Left renal pelvis (tissue), 4 donors: ENCODE data around the gene DAO. TPM values are rescaled to one million over a fixed set of nuclear protein-coding genes. Genes with fewer than 3 reads are reported as not detected.
"Not testable (repeated sequence)": the region's sequence is repeated elsewhere in the genome, so short reads cannot be mapped to it uniquely, and the experiment has no call there.

Experiments used
- DNase-seq, 4 donors: peaks; one replicate each; pipeline ENCODE4 v3.0.0-alpha.2; 2013; ENCODE audit warnings: low read depth in 4 of 4, low spot score in 3 of 4
- polyA plus RNA-seq, 4 donors: library from polyadenylated mRNA; unstranded; fragments of 120-200 nt; gene quantifications; one replicate each; pipeline ENCODE4 v1.2.1, GENCODE V29; 2013; ENCODE audit not compliant: insufficient read length in 4 of 4

The DAO gene
- polyA plus RNA-seq, 4 donors = 0.33 to 1.1 (median 0.94) TPM

DNA sequence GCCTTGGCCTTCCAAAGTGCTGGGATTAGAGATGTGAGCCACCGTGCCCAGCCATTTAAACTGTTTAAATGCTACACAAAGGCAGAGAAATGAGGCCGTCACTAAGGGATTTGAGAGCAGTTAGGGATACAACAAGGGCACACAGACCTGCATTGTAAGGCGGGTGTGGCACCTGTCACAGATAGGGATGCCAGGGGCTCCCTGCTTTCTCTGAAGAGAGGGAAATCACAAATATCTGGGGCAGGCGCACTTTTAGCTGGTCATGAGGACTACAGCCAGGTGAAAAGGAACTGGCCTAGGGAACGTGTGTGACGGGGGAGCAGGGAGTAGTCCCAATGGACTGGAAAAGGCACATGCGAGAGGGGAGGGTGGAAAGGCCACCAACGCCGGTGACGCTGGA, 32.2 kb upstream of the DAO start:
- no peak for DNase-seq

DNA sequence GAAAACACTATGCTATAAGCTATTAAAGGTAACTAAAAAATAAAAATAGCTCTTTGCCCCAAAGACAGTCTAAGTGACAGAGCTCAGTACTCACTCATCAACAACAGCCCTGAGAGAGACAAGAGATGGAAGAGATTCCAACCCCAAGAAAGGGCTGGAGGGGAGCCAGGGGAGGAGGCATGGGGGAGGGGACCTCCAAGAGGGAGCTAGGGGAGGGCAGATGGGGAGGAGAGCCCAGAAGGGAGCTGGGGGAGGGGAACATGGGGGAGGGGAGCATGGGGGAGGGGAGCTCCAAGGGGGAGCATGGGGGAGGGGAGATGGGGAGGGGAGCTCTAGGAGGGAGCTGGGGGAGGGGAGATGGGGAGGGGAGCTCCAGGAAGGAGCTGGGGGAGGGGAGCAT, 30.2 kb upstream of the DAO start:
- DNase-seq = no peak

DNA sequence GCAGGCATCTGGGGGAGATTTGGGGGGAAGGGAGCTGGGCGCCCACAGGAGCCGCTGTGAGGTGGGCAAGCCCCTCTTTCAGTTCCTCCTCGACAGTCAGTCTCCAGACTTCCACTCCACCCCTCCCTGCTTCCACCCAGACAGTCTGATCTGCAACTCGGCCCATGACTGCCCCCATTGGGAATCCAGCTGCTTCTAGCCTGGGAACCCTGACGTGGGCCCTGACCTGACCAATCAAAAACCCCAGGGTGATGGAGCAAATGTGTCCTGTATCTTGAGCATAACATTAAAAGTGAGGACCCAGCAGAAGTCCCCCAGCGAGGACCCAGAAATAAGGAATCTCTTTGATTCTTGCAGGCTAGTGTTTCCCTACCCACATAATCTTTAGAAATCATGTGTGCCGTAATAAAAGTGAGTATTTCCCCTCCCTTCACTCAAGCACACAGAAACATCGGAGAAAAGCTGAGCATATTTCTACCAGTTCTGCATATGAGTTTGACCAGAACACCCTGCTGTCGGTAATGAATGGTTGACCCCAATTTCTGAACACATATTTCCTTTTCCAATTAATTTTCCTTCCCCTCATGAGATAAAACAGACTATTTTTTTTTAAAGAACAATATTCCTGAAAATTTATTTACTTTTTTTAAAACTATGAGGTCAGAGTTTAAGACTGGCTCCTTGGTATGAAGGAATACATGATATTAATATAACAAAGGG, 28.9 kb upstream of the DAO start:
- DNase-seq = no peak

DNA sequence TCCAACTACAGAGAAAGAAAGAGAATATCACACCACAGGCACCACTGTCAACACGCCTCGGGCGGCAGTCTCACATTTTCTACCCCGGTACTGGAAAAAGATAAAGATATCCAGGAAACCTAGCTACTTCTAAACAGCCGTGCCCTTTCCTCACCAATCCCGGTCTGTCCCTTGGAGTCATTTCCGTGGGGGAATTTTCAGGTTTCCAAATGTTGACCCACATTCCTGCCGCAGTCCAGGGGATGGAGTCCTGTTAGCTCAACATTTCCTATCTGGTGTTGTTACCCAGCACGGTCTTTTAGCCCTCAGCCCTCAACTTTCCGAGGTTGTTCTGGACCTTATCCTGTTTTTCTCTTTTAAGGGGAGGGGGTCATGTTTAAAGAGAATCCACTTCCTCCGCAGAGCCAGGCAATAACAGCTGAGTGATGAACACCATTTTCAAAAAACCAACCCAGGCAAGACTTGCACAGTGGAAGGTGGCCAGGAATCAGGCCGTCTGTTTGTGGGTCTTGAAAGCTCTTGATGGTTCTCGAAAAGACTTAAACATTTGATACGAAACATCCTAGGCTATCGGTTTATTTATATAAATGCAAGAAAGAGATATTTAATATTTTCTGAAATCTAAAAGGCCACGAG, 27.1 kb upstream of the DAO start:
- DNase-seq = no peak

DNA sequence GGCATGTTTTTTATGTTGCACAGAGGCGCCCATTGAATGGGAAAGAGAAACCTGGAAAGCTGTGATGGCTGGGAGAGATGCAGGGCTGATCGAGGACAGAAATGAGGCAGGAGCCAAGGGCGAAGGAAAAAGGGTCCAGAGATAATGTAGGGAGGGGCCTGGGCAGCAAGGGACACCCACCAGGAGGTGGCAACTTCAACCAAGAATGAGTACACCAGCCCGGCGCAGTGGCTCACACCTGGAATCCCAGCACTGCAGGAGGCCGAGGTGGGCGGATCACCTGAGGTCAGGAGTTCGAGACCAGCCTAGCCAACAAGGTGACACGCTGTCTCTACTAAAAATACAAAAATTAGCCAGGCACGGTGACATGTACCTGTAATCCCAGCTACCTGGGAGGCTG, 26.5 kb upstream of the DAO start:
- DNase-seq = no peak

DNA sequence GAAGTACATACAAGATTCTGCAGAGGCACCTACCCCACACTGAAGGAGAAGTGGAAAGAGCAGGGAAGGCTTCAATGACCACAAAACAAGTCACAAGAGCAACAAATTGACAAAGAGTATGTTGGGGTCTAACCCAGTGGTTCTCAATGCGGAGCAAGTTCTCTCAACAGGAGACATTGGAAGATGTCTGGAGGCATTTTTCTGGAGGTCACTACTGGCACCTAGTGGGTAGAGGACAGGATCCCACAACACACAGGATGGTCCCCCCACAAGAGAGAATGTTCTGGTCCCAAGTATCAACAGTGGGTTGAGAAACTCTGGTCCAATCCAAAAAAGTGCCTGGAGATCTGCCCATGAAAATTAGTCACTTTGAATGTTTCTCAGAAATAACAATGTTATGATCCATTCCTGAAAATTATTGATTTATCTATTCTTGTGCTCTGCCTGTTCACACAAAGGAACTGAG, 25.9 kb upstream of the DAO start:
- no peak for DNase-seq

DNA sequence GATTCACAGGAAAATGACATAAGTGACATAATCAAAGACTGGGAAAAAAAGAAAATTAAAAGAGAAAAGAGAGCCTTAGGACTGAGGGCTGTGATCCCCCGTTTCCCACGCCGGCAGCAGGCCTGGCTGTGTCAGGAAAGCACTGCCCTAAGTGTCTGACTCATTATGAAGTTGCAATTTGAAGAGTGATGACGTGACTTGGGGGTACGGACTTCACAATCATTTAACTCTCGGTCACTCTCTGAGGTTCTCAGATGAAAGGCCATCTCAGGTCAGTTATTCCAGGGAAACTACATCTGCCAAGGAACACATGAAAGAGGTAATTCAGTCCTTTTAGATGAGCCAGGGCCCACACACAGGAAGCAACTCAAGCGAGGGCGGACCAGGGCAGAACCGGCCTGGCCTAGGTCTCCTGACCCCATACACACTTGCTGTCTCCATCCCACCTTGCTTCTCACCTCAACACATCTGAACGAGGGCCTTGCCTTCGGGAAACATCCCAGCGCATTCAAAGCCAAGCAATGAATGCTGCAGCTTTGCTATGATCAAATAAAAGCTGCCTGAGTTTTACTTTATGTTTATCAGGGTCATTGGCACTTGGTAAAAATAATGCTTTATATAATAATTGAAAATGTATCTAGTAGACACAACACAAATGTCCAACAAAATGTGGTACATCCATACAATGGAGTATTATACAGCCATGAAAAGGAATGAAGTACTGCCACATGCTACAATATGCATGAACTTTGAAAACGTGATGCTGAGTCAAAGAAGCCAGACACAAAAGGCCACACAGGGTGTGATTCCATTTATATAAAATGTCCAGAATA, 25.2 kb upstream of the DAO start:
- no peak for DNase-seq

DNA sequence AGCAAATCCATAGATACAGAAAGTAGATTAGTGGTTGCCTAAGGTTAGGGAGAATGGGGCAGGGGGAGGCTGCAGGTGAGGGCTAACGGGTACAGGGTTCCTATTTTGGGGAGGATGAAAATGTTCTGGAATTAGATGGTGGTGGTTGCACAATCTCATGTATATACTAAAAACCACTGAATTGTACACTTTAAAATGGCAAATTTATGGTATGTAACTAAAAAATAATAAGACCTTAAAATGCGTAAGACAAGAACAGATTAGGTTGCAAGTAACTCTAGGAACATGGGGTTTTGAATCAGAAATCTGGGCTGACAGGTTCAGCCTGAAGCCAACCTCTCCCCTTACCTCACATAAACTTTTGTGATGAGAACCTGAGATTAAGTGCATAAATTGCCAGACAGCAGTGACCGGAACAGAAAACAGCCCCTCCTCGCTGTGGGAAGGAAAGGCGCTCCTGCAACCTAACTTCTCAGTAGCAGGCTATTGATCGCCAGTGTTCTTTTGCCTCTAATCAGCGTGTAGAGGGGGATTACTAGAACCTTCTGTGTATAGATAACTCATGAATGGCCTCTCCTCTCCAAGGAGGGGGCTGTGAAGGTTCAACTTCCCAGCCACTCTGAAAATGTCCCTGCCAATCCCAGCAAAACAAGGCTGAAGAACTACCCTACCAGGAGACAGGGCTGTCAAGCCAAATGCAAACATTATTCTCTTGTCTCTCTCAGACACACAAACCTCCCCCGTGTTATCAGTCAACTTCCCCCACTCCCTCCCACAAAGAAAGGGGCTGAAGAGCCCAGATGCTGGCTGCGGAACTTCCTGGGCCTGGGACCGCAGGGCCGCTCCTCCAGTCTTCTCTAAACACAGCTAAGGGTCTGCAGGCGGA, 24.4 kb upstream of the DAO start:
- no peak for DNase-seq

DNA sequence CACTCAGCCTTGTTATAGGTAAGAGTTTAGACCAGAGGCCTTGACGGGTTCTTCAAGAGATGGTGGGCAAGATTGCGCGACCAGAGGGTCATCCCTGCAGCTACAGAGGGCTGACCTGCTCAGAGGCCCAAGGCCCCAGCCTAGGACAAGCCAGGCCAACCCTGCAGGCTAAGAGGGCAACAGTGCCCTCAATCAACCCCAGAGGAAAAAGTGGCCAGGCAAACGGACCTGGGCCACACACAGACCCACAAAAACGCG, 23.8 kb upstream of the DAO start:
- no peak for DNase-seq

DNA sequence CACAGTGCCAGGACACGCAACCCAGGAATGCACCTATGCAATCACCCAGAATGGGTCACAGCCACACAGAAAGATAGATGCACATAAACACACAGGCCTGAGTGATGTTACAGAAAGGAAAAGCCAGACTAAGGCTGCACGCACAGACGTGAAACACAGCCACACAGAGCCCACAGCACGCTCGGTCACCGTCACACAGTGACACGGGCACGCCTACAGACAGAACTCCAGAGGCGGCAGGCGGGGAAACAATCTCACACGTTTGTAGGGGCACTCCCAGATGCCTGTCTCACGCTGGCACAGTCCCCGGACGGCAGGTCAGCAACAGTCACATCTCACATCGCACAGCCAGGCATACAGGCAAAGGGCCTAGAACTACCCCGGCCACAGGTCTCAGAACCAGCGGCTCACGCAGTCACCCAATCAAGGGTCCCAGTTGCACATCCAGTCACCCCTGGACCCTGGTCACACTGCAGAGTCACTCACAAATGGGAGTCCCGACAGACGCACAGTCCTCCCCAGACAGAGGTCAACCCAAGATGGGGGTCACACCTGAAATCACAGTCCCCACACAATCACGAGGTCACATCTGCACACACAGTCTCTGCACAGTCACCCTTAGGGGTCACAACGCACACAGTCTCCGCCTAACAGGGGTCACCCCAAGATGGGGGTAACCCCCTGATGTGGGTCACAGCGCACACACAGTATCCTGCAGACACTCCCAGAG, 23.3 kb upstream of the DAO start:
- DNase-seq = no peak

DNA sequence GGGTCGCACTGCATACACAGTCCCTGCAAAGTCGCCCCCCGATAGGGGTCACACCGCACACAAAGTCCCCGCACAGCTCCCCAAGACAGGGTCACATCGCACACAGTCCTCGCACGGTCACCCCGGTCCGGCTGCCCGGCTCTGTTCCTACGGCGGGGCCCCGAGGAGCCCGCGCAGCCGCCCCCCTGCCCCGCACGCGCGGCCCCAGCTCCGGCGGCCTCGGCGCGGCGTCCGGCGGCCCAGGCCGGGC, 22.8 kb upstream of the DAO start:
- DNase-seq = no peak

DNA sequence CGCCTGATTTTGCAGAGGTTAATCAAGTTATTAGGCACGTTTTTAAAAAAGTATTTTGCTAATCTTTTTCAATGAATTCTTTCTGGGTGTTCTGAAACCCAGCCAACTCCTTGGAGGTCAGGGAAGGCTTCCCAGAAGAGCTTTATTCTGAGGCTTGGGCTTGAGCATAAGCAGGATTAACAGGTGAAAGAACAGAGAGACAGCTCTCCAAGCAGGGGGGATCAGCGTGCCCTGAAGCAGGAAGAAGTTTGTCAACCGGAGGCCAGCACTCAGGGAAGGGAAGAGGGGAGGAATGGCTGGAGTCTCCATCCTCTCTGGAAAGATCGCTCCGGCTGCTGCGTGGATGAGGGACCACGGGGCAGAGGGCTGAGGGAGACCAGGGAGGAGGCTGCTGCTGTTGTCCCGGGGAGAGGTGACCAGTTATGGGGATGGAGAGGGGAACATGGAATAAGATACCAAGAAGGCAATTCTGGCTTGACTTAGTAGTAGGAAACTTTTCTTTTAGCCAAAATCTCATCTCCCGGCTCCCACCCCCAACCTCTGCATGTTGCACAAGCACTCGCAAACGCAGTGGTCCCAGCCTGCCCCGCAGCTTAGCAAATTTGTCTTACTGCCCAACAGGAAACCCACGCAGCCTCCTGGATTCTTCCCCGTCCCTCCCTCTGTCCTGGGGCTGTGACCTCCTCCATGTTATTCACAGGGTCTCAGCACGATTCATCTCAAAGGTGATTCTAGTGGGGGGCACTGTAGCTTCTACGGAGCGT, 21.4 kb upstream of the DAO start:
- no peak for DNase-seq

DNA sequence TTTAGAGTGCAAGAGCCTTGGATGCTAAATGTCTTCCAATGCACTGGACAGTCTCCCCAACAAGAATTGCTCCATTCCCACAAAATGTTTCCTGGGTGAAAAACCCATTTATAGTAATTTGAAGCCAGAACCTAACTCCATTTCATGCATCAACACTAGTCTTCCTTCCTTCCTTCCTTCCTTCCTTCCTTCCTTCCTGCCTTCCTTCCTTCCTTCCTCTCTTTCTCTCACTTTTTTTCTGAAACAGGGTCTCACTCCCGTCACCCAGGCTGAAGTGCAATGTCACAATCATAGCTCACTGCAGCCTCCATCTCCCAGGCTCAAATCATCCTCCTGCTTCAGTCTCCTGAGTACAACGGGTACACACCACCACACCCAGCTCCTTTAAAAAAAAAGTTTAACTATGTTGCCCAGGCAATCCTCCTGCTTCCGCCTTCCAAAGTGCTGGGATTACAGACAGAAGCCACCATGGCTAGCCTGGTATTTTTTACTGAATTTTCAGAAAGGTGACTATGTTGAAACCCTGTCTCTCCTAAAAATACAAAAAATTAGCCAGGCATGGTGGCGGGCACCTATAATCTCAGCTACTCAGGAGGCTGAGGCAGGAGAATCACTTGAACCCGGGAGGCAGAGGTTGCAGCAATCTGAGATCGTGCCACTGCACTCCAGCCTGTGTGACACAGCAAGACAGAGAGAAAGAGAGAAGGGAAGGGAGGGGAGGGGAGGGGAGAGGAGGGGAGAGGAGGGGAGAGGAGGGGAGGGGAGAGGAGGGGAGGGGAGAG, 20.6 kb upstream of the DAO start:
- not testable (repeated sequence) for DNase-seq

DNA sequence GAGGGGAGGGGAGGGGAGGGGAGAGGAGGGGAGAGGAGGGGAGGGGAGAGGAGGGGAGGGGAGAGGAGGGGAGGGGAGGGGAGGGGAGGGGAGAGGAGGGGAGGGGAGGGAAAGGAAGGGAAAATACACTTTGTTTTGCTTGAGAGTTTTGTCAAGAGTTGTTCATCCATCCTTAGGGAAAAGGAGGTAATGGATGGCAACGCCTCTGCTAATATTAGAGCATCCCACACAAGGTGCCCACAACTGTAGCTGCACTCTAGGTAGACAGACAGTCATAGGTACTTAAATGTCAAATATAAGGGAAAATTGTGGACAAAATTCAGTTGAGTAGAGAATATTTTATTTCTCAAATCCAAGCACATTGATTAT, 20.0 kb upstream of the DAO start:
- no peak for DNase-seq

DNA sequence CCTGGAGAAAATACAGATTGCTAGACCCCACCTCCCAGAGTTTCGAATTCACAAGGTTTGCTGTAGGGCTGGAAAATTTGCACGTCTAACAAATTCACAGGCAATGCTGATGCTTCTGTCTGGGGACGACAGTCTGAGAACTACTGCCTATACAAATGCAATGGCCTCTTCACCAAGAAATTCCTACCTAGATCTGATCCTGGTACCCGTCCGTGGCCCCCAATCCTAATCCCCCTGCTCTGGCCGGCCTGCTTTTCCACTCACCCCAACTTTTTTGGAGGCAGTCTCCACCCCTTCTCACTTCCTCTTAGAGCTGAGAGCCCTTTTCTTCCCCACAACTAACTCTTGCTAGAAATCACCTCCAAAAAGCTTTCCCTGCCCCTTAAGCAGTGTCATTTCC, 19.4 kb upstream of the DAO start:
- DNase-seq = no peak

DNA sequence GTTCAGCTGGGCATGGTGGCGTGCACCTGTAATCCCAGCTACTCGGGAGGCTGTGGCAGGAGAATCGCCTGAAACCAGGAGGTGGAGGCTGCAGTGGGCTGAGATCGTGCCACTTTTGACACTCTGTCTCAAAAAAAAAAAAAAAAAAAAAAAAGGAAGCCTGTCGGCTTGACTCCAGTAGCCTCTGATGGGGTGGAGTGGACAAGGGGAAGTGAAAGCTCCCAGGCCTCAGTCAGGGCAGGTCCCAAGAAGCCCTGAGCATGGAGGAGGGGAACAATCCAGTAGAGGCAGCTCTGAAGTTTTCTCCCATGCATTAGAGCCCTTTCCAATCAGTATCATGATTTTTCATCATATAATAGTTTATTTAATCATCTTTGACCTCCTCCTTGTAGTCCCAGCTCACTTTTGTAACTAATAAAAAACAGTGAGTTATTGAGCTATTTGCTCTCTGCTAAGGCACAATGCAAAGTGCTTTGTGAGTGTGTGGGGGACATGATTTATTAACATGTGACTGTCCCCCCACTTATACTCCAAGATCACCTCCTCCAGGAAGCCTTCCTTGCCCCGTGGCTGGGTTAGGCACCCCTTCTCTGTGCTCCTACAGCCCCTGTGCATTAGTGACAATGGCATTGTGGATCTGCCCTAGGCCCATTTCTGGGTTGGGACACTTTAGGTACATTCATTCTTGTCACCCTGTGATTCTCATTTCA, 17.9 kb upstream of the DAO start:
- no peak for DNase-seq

DNA sequence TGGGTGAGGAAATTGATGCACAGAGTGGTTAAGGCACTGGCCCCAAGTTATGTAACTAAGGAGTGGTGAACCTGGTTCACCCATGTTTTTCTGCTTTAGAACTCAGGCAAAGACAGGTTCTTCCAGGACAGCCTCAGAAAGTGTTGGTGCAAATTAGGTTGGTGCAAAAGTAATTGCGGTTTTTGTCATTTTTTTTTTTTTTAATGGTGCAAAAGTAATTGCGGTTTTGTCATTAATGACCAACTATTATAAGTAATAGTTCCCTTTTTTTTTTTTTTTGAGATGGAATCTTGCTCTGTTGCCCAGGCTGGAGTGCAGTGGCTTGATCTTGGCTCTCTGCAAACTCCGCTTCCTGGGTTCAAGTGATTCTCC, 17.3 kb upstream of the DAO start:
- no peak for DNase-seq

DNA sequence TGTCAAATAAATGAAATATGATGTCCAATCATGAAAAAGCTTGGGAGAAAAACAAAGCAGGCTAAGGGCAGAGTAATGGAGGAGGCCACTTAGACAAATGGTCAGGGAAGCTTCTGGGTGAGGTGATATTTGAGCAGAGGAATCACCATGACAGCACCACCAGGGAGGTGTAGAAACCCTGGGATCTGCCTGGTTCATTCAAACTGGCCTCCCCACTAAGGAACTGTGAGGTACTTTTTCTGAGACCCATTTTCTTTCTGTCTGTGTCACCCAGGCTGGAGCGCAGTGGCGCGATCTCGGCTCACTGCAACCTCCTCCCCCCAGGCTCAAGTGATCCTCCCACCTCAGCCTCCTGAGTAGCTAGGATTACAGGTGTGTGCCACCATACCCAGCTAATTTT, 14.7 kb upstream of the DAO start:
- no peak for DNase-seq

DNA sequence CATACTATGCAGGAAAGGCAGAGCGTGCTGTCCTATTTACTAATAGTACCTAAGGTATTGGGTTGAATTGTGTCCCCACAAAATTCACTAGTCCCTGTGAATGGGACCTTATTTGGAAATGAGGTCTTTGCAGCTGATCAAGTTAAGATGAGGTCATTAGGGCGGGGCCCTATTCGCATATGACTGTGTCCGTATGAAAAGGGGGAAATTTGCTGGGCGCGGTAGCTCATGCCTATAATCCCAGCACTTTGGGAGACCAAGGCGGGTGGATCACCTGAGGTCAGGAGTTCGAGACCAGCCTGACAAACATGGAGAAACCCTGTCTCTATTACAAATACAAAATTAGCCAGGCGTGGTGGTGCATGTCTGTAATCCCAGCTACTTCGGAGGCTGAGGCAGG, 13.8 kb upstream of the DAO start:
- not testable (repeated sequence) for DNase-seq
